Ureter (tissue), 1 donor: ENCODE results near the gene ALKBH7. TPM values are rescaled to one million over a fixed set of nuclear protein-coding genes. Genes with fewer than 3 reads are reported as not detected.
"Not testable (repeated sequence)": the region's sequence is repeated elsewhere in the genome, so short reads cannot be mapped to it uniquely, and the experiment has no call there.

Source experiments
- DNase-seq: peaks from one replicate; pipeline ENCODE4 v3.0.0-alpha.2; 2020; ENCODE audit warnings: low spot score
- total RNA-seq: library from RNA; stranded (reverse); gene quantifications from one replicate; pipeline ENCODE4 v1.2.4, GENCODE V29; 2023
- donor health status: DM: yes; HTN: yes; CAD: no.

Gene ALKBH7
- total RNA-seq, 1 donor from 2014 or later = 60.7 TPM

DNA sequence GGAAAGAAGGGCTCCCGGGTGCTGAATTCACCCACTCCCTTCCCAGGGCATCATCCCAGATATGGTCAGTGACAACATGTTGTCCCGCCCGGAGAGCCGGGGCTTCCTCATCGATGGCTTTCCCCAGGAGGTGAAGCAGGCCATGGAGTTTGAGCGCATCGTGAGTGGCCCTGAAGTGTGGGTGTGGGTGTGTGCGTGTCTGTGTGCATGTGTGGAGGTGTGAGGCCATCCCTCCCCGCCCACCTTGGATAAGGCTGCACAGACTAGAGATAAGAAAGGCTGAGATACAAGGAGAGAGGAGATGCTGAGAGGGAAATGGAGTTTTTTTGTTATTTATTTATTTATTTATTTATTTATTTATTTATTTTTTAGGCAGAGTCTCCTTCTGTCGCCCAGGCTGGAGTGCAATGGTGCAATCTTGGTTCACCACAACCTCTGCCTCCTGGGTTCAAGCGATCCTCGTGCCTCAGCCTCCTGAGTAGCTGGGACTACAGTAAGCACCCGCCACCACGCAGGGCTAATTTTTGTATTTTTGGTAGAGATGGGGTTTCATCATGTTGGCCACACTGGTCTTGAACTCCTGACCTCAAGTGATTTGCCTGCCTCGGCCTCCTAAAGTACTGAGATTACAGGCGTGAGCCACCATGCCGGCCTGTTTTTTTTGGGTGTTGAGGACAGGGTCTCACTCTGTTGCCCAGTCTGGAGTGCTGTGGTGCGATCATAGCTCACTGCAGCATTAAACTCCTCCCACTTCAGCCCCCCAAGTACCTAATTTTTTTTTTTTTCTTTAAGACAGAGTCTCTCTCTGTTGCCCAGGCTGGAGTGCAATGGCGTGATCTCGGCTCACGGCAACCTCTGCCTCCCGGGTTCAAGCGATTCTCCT is 27.7 kb downstream of the ALKBH7 start:
- DNase-seq = not testable (repeated sequence)

DNA sequence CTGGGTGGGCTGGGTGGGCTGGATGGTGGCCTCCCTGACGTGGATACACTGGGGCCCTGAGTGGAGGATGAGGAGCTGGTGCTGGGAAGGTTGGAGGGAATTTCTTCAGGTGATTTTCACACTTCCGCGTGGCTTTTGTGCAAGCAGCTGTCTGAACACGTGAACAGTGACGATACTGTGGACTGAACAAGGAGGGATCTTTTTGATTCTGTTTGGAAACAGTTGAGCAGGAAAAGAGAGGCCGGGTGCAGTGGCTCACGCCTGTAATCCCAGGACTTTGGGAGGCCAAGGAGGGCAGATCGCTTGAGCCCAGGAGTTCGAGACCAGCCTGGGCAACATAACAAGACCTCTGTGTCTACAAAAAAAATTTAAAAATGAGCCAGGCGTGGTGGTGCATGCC is 29.5 kb downstream of the ALKBH7 start:
- DNase-seq = no peak

DNA sequence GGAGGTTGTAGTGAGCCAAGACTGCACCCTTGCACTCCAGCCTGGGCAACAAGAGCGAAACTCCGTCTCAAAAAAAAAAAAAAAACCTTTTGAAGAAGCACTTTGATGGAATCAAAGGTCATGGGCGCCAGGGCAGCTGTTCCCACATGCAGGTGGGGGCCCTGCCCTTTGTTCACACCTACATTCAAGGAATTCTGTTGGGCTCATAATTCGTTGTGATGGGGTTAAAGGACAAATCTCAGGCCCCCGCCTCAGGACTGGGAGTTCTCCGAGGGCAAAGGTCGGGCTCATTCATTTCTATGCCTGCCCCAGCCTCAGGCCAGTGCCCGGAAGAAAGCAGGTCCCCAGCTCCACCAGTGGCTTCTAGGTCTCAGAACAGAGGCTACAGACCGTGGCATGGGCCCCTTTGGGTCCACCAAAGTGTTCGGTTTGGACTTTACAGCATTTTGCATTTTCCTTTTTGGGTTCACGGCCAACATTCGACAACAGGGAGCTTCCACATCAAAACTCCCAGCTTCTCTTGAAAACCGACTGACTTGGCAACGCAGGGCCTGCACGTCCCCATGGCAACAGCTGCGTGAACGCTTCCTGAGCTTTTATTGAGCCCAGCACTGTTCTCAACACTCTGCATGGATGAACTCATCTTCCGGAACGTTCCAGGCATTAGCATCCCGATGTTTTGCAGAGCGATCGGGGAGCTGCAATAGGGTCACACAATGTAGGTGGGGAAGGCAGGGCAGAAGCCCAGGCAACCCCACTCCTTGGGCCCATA is 30.4 kb downstream of the ALKBH7 start:
- no peak for DNase-seq

DNA sequence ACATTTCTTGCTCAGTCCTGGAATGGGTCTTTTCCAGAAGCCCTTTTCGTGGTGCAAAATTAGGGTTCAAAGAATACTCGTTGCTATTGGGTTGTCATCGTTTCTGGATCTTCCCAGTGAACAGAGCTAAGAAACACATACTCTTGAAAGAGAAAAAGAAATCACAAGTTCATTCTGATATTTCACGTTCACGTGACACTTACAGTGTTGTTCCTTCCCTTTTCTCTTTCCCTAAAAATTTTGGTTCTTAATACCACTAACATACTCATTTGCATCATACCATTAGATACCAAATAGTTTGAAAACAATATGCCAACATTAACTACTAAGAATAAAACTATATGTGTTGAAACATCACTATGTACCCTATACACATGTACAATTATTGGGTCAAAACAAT is 33.8 kb downstream of the ALKBH7 start:
- no peak for DNase-seq

DNA sequence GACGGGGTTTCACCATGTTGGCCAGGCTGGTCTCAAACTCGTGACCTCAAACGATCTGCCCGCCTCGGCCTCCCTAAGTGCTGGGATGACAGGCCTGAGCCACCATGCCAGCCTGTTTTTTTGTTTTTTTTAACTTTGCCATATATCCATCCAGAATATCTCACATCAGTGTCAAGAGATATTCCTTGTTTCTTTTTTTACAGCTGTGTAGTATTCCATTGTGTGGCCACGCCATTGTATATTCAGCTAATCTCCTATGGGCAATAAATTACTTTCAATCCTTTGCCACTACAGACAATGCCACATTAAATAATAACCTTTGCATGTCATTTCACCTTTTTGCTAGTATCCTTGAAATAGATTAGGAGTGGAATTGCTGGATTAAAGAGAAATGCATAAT is 36.8 kb downstream of the ALKBH7 start:
- DNase-seq = no peak

DNA sequence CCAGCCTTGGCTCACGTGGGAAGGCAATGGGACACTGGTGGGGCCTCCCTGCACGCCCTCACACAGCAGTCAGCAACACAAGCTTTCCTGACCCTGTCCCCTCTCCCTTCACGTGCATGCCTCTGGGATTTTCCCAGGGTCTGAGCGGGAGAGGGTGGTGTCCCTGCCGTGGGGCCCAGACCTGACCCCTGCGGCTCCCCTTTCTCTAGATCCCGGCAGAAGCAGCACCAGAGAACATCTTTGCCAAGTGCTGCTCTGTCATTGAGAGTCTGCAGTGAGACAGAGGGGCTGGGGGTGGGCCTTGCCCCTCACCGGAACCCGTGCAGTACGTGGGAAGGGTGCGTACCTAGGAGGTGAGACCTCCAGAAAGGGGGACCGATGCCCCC is 39.5 kb downstream of the ALKBH7 start:
- DNase-seq = no peak

DNA sequence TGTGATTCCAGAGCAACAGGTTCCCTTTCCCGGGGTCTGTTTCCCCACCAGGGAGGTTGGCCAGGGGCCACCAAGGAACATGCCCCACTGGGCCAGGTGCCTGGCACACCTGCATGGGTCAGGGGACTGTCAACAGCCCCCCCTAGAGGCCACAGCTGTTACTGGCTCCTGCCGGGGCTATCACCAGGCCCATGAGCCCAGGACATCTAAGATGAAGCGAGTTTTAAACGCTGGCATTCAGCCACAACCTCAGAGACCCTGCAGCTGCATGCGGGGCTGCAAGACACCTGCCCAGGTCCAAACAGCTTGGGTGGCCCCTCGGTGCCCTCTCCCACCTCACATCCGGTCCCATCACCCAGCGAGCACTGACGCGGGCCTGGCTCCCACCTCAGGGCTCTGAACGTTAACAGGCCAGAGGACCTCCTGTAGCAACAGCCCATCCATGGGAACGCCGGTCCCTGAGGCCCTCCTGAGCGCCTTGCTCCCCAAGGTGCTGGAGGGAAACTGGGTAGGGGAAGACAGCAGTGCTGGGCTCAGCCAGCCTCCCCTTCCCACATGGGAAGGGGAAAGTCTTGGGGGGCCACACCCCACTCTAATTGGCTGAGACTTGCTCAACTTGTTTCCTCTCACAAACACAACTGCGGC is 40.0 kb downstream of the ALKBH7 start:
- no peak for DNase-seq

DNA sequence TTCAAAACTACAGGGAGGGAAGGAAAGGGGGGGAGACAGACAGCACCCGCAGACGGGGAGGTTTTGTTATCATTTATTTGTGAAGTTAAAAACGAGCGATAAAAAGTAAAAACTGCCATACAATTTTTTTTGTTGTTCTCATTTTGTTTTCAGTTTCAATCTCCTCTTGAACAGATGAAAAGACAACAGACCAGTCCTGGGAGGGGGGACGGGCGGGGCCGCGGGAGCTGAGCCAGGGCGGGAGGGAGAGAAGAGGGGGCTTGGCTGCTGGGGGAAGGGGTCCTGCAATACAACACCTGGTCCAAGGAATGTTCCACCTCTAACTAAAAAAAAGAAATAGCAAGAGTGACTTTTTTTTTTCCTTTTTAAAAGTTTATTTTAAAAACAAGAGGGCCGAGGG is 40.7 kb downstream of the ALKBH7 start:
- no peak for DNase-seq

DNA sequence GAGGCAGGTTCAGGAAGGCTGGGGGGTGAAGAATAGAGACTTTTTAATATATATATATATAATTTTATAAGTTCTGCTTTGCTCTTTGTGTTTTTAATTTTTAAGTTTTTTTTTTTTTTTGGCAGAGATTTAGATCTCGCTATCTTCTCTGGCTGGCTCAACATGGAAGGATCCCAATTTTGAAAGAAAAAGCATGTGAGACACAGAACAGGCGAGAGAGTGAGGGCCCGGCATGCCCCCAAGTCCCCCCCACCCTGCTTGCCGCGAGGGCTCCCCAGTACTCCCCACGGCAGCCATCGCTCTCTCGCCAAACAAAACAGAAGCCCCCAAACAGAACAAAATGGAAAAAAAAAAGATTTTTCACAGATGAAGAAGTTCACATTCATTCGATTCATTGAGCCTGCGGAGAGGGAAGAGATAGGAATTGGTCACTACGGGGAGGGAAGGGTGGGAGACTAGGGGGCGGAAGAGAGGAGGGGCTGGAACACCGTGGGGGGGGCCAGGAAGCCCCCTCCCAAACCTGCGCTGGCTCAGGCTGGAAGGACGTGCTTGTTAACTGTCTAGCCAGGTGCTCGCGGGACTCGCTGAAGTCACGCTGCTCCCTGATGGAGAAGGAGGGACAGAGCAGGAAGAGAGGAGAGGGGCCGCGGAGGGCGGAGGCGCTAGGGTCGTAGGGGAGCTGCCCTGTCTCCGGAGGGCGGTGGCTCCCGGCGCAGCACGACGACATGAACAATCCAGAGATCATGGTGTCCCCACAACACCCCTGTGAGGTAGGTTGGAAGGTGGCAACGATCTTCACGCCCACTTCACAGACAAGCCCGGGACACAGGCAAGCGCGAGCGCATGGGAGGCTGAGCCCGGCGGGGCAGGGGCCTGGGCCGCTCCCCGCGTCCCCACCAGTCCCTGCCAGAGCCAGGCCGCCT is 41.4 kb downstream of the ALKBH7 start:
- DNase-seq = no peak

DNA sequence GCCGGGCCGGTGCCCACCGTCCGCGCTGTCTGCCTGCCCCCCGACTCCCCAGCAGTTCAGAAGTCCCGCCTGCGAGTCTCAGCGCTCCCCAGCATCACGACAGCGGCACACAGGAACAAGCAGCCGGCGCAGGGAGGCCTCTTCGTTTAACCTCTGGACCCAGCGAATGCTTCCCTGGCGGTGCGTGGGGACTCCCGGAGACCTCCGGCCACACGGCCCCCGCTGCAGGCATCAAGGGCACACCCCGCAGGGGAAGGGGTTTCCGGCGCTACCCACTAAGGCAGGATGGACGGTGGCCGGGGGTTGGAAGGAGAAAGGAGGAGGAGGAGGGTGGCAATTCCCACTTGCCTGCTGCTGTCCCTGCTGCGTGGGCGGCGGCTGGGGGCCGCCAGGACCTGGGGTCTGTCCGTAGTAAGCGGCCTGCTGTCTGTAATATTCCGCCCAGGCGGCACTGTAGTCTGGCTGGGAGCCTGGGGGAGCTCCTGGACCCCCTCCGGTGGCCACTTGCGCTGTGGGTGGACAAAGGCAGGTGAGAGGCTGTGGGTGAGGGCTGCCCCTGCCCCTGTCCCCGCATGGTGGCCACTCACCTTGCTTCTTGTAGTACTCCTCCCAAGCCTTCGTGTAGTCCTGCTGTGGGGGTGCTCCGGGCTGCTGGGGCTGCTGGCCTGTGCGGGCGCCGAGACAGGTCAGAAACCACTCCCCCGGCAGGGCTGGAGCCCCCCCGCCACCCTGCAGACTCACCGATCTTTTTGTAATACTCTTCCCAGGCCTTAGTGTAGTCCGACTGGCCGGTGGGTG is 42.4 kb downstream of the ALKBH7 start:
- DNase-seq = no peak

DNA sequence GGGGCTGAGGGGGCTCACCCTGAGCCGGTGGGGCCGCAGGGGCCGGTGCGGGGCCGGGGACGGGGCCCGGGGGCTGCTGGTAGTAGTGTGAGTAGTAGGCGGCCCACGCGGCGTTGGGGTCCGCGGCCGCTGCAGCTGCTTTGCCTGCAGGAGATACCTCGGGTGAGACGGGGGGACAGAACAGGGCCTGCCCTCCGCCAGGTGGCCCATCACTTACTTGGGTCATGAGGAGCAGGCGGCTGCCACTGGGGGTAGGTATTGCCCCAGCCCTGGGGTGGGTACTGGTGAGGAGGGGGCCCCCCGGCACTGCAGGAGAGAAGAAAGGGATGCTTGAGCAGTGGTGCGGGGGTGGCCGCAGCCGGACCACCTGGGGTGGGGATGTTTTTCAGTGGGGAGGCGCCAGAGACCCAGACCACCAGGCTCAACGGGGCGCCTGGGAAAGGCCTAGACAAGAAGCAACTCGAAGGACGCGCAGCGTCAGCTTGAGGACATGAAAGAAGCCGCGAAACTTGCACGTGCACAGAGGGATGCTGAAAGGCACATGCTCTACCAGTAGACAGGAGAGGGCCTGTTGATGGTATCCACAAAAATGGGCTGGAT is 43.1 kb downstream of the ALKBH7 start:
- DNase-seq = no peak

DNA sequence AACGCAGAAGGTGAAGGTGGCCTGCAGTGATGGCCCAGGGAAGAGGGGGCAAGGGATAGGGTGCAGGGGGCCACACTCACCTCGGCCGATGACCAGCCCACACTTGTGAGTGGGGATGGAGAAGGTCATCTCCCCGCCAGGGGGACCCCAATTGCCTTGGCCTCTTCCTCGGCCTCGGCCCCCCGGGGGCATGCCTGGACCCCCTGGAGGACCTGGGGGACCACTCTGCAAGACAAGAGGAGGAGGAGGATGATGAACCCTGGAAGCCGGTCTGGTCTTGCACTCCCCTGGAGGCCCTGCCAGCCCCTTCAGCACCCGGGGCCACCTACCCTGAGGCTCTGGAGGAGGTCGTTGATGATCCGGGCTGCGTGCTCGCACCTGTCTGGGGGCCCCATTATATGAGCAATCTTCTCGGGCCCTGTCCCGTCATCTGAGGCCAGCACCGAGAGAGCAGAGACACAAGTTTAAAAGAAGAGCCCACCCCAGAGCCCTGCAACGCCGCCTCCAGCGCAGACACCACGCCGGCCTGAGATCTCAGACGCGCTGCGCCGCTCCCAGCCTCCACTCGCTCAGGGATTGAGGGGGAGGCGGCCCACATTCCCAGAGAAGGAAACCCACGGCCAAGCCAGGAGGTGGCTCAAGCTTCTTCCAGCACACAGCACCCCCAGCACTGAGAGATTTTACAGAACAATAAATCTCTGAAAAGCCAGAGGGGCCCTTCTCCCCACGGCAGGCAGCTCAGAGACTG is 44.2 kb downstream of the ALKBH7 start:
- DNase-seq = no peak

DNA sequence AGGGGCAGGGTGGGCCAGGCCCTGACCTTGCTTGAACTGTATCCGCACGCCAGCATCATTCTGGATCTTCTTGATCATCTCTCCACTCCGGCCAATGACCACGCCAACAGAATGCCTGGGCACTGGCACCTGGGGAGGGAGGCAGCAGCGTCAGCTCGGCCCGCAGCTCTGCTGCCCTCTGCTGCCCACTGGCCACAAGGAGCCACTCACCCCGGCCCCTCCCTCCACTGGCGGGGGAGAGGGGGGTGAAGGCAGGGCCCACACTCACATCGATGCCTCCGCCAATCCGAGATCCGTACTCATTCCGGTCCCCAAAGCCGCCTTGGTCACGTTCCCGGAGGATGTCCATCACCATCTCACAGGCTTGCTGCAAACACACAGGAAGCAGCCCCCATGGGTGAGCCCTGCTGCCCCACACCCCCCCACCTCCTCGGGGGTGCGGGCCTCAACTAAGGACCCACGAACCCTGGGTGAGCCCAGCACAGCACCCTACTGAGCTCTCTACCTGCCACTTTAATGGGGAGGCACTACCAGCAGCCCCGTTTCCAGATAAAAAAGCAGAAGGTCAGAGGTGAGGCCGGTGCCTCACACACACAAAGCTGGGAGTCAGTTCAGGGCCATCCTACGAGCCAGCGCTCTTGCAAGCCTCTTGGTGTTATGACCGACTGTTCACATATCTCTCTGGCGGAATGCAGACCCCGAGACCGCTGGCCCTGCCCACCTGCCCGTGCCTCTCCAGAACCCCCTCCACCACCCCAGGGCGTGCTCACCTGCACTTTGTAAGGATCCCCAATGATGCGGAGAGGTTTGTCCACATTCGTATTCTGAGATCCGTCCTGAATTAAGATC is 45.3 kb downstream of the ALKBH7 start:
- DNase-seq = peak; percentile 50

DNA sequence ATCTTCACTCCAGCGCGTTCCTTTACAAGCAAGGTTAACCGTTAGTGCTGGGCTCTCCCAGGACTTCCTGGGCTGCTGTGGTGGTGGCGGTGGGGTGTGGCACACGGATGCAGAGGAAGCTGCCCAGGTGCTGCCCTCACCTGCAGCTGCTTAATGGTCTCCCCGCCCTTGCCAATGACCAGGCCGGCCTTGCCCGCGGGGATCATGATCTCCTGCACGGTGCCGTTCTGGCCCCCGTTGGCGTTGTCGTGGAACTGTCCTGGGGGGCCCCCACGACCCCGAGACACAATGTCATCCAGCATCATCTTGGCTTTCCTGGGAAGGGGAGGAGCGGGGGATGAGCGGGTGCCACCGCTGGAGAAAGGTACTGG is 46.0 kb downstream of the ALKBH7 start:
- DNase-seq = no peak

DNA sequence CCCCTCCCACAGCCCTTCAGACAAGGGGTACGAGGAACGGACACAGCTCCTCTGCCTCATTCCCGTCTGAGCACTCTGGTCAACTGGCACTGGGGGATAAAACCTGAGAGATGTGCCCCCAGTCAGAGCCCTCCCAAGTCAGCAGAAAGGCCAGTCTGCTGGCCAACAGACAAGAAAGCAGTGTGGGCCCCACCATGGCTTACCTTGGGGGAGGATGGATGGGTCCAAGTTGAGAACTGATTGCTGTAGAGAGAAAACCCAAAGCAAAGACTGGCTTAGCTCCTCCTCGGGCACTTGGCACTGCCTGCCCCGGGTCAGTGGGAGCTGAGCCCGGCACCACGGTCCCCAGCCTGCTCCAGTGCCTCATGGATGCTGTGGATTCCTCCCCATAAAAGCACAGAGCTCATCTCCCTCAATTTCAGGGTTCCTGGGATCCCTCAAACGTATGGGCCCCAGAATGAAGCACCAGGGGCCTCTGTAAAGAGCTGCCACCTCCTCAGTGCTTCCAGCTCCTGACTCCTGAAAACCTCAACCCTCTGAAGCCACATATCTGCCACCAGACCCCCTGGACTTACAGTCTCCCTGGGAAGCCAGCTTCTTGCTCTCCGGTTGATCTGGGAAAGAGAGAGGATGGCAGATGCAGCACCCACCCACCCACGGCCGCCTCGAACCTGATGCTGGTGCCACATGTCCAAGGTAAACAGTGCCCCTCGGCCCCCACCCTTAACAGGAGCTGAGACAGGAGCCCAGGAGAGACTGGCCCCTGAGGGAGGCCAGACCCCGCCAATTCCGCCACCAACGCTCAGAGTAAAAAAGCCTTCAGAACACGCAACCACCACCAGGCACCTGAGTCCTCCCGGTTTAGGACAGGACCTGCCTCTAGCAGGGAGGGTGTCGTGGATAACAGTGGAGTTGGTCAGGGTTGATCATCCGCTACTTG is 48.8 kb downstream of the ALKBH7 start:
- no peak for DNase-seq

DNA sequence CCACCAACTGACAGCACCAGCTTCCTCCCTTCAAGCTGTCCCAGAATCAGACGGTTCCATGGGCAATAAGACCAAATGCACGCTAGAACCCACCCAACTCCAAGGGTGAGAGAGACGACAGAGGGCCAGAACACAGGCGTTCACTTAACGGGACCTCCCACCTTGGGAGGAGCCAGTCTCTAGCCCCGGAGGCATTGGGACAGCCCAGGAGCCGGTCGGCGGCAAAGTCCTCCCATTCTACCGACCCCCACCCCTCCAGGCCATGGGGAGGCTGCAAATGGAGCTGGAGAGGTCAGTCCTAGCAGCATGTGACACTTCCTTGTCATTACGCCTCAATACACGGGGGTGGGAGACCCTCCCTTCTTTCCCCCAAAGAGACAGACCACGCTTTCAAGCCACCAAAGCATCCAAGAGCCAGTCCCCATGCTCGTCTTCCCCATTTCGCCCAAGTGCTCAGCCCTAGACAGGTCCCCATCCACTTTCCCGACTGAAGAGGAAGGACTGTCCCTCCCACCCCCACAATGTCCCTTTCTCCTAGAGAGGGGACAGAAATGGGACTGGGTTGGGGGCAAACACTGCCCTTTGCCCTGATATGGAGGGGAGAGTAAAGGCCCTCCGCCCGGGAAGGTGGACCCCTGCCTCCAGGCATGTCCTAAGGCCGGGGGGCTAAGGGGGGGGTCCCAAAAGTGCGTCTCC is 51.1 kb downstream of the ALKBH7 start:
- DNase-seq = no peak
